Lower lobe of right lung (tissue), 2 donors: ENCODE measurements around the gene PRKAR1B. TPM values are rescaled to one million over a fixed set of nuclear protein-coding genes. Genes with fewer than 3 reads are reported as not detected.

Source experiments
- ATAC-seq, 2 donors: fragments of 200-7000 bp; cut with Tn5 transposase; one replicate each; pipeline ENCODE4 v1.9.1; 2020 to 2022; ENCODE audit warnings: mild to moderate bottlenecking in 2 of 2, moderate library complexity in 2 of 2
- DNase-seq: peaks from one replicate; pipeline ENCODE4 v3.0.0-alpha.2; 2020
- H3K27ac ChIP-seq: fragments of 200-600 bp; one replicate; pipeline ENCODE4 v1.8.0; 2022
- H3K27me3 ChIP-seq: fragments of 200-600 bp; one replicate; pipeline ENCODE4 v1.8.0; 2022; ENCODE audit warnings: low read depth
- H3K36me3 ChIP-seq: fragments of 200-600 bp; one replicate; pipeline ENCODE4 v1.8.0; 2022; ENCODE audit warnings: mild to moderate bottlenecking
- H3K4me1 ChIP-seq: fragments of 200-600 bp; one replicate; pipeline ENCODE4 v1.8.0; 2022
- H3K4me3 ChIP-seq: fragments of 200-600 bp; one replicate; pipeline ENCODE4 v1.8.0; 2022; ENCODE audit warnings: mild to moderate bottlenecking
- H3K9me3 ChIP-seq: fragments of 200-600 bp; one replicate; pipeline ENCODE4 v1.8.0; 2022
- intact Hi-C: fragments of 100-400 bp; cut with DNase I; formaldehyde crosslinking; loops from one replicate; pipeline ENCODE4 v1.11.0; 2022
- total RNA-seq: library from RNA; stranded (reverse); fragmentation: NEBNext Ultra II Directional; extraction: Animal tissue kit (Norgen Biotek cat#: 25700); gene quantifications from one replicate; pipeline ENCODE4 v1.2.1, GENCODE V29; 2021
- TF ChIP-seq, protein P1 (sequence below): fragments of 200-600 bp; IDR thresholded peaks from one replicate; pipeline ENCODE4 v1.8.0; 2022; ENCODE audit warnings: antibody characterized with exemption, mild to moderate bottlenecking
- donor health status: DM: no; HTN: yes; CAD: no; lungs with severe emphysema.

PRKAR1B gene
- total RNA-seq, 1 donor from 2014 or later = 16.8 TPM

DNA sequence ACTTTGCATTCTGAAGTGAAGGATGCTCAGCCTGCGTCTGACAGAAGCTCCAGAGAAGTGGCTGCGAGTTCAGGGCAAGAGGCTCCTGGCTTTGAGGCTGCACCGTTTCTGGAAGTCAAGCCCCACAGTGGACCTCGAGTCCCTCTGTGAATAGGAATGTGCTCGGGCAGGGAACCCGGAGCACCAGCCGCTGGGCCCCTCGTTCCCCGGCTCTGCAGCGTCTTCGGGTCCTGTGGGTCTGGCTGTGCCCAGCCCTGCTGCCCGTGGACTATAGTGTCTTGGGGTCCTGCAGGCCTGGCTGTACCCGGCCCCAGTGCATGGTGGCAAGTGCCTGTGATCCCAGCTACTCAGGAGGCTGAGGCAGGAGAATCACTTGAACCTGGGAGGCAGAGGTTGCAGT lies 45.3 kb upstream of the PRKAR1B start:
- no peaks in the 10 kb centered on the region for H3K9me3 ChIP-seq
- TF ChIP-seq, protein P1, sequence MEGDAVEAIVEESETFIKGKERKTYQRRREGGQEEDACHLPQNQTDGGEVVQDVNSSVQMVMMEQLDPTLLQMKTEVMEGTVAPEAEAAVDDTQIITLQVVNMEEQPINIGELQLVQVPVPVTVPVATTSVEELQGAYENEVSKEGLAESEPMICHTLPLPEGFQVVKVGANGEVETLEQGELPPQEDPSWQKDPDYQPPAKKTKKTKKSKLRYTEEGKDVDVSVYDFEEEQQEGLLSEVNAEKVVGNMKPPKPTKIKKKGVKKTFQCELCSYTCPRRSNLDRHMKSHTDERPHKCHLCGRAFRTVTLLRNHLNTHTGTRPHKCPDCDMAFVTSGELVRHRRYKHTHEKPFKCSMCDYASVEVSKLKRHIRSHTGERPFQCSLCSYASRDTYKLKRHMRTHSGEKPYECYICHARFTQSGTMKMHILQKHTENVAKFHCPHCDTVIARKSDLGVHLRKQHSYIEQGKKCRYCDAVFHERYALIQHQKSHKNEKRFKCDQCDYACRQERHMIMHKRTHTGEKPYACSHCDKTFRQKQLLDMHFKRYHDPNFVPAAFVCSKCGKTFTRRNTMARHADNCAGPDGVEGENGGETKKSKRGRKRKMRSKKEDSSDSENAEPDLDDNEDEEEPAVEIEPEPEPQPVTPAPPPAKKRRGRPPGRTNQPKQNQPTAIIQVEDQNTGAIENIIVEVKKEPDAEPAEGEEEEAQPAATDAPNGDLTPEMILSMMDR = no peak
- H3K36me3 ChIP-seq = peaks cover 49% of the 10 kb centered on the region
- peaks cover 25% of the 10 kb centered on the region for H3K4me1 ChIP-seq
- H3K4me3 ChIP-seq = no peak overlapping the region
- no peak overlapping the region for H3K27ac ChIP-seq
- no peak for ATAC-seq
- intact Hi-C loops = no loop called here
- no peak for DNase-seq
- no peaks in the 10 kb centered on the region for H3K27me3 ChIP-seq

- Histone ChIP-seq H3K4me3 (no peak overlapping the region), H3K9me3 (no peaks in the 10 kb centered on the region), H3K4me1 (peaks cover 25% of the 10 kb centered on the region), H3K27me3 (no peaks in the 10 kb centered on the region), H3K27ac (peak overlapping the region; percentile 75), H3K36me3 (peaks cover 45% of the 10 kb centered on the region)
- no peak for DNase-seq
- TF ChIP-seq, protein P1 = no peak
- ATAC-seq = no peak
- intact Hi-C loops = no loop called here
These were observed 44.9 kb upstream of the PRKAR1B start for GRCh38 chr7:772005-772294.

- intact Hi-C loops = no loop called here
- ATAC-seq (peak; percentile 31 to 44), DNase-seq (no peak)
- Histone ChIP-seq H3K27ac (peak overlapping the region; percentile 75), H3K4me3 (no peak overlapping the region), H3K9me3 (no peaks in the 10 kb centered on the region), H3K4me1 (peaks cover 25% of the 10 kb centered on the region), H3K36me3 (peaks cover 44% of the 10 kb centered on the region), H3K27me3 (no peaks in the 10 kb centered on the region)
- TF ChIP-seq, protein P1 = no peak
These were observed 44.3 kb upstream of the PRKAR1B start for GRCh38 chr7:771234-772004.

- no peak overlapping the region for H3K4me3 ChIP-seq
- TF ChIP-seq, protein P1 = no peak
- intact Hi-C loops = no loop called here
- H3K36me3 ChIP-seq = peaks cover 46% of the 10 kb centered on the region
- no peaks in the 10 kb centered on the region for H3K9me3 ChIP-seq
- ATAC-seq = peak in 1 of 2 donors; percentile 2
- peaks cover 25% of the 10 kb centered on the region for H3K4me1 ChIP-seq
- H3K27me3 ChIP-seq = no peaks in the 10 kb centered on the region
- DNase-seq = no peak
- H3K27ac ChIP-seq = peak overlapping the region; percentile 75
These were observed 43.7 kb upstream of the PRKAR1B start for GRCh38 chr7:770741-771166.

DNA sequence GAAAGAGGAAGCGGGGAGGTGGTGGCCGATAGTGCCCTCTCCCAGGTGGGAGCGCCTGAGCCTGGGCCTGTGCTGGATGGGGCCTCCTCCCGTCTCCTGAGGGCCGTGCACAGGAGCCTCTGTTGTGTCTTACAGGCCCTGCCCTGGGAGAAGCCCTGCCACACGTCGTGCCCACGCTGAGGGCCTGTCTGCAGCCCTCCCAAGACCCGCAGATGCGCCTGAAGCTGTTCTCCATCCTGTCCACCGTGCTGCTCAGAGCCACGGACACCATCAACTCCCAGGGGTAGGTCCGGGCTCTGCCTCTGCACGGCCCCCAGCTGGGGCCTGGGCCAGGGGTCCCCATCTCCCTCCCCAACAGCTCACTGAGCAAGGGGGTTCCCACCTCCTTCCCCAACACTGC lies 43.3 kb upstream of the PRKAR1B start:
- TF ChIP-seq, protein P1 = no peak
- Histone ChIP-seq H3K36me3 (peaks cover 51% of the 10 kb centered on the region), H3K4me3 (no peak overlapping the region), H3K27ac (no peak overlapping the region), H3K27me3 (no peaks in the 10 kb centered on the region), H3K4me1 (peaks cover 25% of the 10 kb centered on the region), H3K9me3 (no peaks in the 10 kb centered on the region)
- DNase-seq (no peak), ATAC-seq (no peak)
- intact Hi-C loops = no loop called here
